Hepatocyte (in vitro differentiated cells): ENCODE measurements around the gene MRPL20.

Source experiments
- EZH2 ChIP-seq: fragments of 200-600 bp; sonication (generic); IDR thresholded peaks from 2 replicates; pipeline ENCODE4 v1.6.1; 2016; ENCODE audit warnings: antibody characterized with exemption, mild to moderate bottlenecking, borderline replicate concordance
- EZH2phosphoT487 ChIP-seq: fragments of 200-600 bp; sonication (generic); IDR thresholded peaks from one replicate; pipeline ENCODE4 v1.6.1; 2018; ENCODE audit warnings: antibody characterized with exemption, mild to moderate bottlenecking, low read depth, moderate library complexity; ENCODE audit not compliant: unreplicated experiment, severe bottlenecking
- TF ChIP-seq, protein P1 (sequence below): fragments of 200-600 bp; sonication (generic); IDR thresholded peaks from 2 replicates; pipeline ENCODE4 v1.5.1; 2016; ENCODE audit warnings: antibody characterized with exemption, mild to moderate bottlenecking; ENCODE audit not compliant: poor library complexity

- TF ChIP-seq, protein P1, sequence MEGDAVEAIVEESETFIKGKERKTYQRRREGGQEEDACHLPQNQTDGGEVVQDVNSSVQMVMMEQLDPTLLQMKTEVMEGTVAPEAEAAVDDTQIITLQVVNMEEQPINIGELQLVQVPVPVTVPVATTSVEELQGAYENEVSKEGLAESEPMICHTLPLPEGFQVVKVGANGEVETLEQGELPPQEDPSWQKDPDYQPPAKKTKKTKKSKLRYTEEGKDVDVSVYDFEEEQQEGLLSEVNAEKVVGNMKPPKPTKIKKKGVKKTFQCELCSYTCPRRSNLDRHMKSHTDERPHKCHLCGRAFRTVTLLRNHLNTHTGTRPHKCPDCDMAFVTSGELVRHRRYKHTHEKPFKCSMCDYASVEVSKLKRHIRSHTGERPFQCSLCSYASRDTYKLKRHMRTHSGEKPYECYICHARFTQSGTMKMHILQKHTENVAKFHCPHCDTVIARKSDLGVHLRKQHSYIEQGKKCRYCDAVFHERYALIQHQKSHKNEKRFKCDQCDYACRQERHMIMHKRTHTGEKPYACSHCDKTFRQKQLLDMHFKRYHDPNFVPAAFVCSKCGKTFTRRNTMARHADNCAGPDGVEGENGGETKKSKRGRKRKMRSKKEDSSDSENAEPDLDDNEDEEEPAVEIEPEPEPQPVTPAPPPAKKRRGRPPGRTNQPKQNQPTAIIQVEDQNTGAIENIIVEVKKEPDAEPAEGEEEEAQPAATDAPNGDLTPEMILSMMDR = no peak
- no peak for TF ChIP-seq EZH2
- no peak for TF ChIP-seq EZH2phosphoT487
Observed at GRCh38 chr1:1367315-1367714, 39.8 kb downstream of the MRPL20 start.
